NCI-H748 treated with DMSO at 0.1 percent for 48 hours (cell line): ENCODE data around the gene ENPP7.

Experiments used
- DNase-seq: peaks from one replicate; lab custom pipeline; 2025; lab: John Stamatoyannopoulos, UW

The ENPP7 gene

DNA sequence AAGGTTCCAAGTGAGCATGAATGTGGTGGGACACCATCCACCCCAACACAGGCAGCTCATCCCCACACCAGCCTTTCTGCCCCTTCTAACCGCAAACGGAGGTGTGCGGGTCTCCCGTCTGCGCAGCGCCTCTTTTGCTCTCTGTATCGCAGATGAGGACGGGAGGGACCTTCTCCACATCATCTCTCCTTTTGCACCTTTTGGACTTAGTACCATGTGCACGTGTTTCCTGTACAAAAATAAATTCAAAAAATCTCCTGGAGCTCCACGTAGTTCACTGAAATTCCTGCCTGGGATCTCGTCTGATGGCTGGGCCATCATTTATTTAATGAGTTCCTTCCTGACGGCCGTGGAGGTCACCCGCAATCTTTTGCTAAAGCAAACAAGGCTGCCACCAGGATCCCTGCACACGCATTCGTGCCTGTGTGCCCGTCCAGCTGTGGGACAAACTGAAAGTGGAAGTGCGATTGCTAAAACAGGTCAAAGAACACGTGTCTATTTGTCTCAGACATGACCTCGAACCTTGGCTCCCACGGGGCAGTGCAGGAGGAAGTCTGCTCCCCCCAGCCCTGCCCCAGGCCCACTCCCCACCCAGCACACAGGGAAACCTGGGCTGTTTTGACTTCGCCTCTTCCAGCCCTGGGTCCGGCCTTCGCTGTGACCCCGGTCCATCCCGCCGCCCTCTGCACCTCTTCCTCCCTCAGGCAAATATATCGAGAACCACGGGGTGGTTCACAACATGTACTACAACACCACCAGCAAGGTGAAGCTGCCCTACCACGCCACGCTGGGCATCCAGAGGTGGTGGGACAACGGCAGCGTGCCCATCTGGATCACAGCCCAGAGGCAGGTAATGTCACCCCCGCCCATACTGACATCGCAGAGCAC lies 2.3 kb downstream of the ENPP7 start:
- DNase-seq = no peak

DNA sequence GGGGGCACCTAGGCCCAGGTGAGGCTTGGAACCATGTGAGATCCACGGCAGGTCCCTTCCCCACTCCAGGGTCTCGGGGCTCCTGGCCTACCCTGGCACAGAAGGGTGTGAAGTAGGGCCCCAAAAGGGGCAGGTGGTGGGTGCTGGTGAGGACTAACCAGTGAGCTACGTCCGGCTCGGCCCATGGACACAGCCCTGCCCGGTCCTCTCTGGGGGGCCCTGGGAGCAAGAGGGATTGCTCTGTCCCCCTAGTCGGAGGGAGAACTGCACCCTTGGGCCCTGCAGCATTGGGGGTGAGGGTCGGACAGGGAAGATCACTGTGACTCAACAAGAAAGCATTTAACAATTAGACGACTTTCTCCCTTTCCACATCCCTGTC lies 2.9 kb downstream of the ENPP7 start:
- DNase-seq = no peak

GRCh38 chr17:79735096-79735495 lies 4.4 kb downstream of the ENPP7 start:
- no peak for DNase-seq

DNA sequence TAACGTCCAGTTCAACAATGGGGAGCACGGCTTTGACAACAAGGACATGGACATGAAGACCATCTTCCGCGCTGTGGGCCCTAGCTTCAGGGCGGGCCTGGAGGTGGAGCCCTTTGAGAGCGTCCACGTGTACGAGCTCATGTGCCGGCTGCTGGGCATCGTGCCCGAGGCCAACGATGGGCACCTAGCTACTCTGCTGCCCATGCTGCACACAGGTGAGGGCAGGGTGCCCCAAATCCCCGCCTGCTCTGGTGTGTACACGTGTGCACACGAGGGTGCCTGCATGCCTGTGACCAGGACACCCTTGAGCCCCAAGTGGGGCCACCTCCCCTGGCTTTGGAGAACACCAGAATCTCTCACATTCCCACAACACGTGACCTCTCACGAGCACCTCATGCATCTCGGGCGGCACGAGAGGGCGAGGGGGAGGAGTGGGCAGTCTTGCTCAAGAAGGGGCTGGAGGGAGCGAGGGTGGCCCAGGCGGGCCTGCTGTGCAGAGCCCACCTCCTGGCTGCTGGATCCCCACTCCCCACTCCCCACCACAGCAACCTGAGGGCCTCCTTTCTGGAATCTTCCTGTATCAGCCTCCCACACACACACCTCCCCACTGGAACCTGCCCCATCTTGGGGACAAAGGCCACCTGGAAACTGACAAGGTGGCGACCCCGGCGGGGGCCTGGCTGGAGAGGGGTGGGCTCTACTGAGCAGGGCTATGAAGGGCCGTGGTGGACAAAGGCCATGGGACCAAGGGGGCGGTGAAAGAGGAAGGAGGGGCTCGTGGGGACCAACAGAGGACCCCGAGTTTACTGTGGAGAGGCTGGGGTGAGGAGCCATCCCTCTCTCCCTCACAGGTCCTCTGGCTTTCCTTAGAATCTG lies 6.5 kb downstream of the ENPP7 start:
- DNase-seq = no peak

GRCh38 chr17:79737922-79738578 lies 7.3 kb downstream of the ENPP7 start:
- no peak for DNase-seq

- no peak for DNase-seq
These were observed 7.9 kb downstream of the ENPP7 start for GRCh38 chr17:79738643-79739042.

GRCh38 chr17:79739148-79740062 lies 8.7 kb downstream of the ENPP7 start:
- DNase-seq = no peak

DNA sequence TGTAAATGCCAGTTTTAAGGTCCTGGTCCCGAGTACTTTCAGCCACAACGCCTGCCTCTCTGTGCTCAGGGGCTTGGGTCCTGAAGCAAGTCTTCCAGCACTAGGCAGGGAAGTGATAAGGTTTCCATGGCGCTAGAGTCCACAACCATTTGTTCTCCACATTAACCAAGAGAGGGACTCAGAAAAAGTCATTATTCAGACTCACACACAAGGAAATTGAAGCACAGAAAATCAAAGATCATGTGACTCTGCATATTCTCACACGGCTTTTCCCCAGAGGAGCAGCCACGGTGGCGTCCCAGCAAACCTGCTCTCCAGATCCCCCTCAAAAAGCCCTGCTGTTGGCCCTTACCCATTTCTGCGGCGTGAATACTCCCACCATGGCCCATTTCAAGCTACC lies 9.7 kb downstream of the ENPP7 start:
- DNase-seq = peak; percentile 6

DNA sequence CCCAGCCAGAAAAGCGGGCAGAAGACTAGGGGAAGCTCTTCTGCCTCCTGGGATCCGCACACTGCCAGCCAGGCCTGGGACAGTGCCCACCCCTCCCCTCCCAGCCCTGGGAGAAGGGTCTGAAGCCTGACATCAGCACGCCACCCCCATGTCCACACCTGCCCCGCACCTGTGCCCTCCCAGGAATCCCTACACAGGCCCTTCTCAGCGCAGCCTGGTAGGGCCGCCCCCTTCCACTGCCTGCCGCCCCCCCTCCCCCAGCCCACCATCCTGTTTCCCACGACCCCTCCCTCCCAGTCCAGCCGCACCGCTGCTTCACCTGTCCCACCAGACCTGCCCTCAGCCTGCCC lies 10.6 kb downstream of the ENPP7 start:
- no peak for DNase-seq

DNA sequence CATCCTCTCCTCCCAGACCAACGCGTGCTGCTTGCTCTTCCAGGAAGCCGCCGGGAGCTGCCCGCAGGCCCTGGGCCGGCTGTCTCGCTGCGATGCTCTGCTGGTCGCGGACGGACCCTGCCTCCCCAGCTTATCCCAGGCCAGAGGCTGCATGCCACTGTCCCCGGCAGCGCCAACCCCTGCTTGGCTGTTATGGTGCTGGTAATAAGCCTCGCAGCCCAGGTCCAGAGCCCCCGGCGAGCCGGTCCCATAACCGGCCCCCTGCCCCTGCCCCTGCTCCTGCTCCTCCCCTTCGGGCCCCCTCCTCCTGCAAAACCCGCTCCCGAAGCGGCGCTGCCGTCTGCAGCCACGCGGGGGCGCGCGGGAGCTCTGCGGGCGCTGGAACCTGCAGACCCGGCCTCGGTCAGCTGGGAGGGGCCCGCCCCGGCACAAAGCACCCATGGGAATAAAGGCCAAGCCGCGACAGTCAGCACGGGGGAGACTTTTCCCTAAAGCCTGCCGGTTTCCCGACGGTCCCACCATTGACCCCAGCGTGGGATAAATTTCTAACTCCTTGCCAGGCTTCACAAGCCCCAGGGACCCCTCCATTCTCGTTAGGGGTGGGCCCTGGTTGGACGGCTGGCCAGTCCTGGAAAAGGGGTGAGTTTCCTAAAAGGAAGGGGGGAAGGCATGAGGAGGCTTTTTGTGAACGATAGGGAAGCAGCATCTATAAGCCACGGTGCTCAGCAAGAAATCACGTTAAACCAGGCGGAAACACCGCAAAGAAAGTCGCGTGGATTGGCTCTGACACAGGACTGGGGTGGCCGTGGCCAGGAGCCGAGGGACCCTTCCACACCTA lies 11.2 kb downstream of the ENPP7 start:
- peak; percentile 24 for DNase-seq

- no peak for DNase-seq
These were observed 11.8 kb downstream of the ENPP7 start for GRCh38 chr17:79742589-79742918.

DNA sequence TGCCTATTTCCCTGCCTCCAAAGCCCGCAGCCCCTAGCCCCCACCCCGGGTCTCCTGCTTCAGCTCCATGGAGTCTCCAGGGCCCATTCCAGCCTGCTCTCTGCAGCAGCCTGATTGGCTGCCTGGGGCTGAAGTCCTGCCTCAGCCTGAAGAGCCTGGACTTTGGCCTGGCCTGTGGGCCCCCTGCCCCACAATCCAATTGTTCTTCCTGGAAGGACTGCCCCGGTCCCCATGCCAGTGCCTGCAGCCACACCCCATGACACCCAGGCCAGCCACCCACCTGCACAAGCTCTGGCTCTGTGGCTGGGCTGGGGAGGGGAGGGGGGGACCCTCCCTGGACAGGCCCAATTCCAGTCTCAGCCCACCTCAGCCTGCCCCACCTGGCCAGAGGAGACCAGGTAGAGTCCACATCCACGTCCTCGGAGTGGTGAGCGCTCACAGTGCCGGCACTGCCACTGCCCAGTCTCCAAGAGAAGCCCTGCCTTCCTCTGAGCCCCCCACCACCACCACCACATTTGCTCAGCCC lies 12.3 kb downstream of the ENPP7 start:
- no peak for DNase-seq

GRCh38 chr17:79743614-79744013 lies 12.9 kb downstream of the ENPP7 start:
- no peak for DNase-seq

GRCh38 chr17:79745641-79746105 lies 14.9 kb downstream of the ENPP7 start:
- DNase-seq = no peak

DNA sequence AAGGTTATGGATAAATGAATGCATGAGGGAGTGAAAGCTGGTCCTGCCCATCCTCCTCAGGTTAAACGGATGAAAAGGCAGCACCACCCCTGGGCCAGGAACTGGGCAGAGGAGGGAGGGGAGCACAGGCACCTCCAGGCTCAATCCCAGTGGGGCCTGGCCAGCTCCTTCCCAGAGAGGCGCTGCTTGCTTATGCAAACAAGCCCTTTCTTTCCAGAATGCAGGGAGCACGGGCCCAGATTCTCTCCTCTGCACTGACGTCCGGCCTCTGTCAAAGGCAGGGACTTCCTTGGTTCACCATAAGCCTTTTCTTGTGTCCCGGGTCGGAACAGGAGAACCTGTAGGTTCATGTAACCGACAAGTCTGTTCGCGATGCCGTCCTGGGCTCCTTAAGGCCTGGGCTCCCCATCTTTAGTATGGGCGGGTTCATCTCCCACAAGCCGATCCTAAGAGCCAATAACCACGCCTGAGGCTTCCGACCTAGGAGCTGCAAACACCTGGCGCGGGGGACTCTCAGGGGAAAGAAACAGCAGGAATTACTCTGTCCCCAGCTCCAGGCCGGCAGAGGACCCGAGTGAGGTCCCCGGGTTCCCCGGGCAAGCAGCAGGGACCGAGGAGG lies 16.3 kb downstream of the ENPP7 start:
- no peak for DNase-seq

GRCh38 chr17:79747508-79748294 lies 17.0 kb downstream of the ENPP7 start:
- peak; percentile 9 for DNase-seq

DNA sequence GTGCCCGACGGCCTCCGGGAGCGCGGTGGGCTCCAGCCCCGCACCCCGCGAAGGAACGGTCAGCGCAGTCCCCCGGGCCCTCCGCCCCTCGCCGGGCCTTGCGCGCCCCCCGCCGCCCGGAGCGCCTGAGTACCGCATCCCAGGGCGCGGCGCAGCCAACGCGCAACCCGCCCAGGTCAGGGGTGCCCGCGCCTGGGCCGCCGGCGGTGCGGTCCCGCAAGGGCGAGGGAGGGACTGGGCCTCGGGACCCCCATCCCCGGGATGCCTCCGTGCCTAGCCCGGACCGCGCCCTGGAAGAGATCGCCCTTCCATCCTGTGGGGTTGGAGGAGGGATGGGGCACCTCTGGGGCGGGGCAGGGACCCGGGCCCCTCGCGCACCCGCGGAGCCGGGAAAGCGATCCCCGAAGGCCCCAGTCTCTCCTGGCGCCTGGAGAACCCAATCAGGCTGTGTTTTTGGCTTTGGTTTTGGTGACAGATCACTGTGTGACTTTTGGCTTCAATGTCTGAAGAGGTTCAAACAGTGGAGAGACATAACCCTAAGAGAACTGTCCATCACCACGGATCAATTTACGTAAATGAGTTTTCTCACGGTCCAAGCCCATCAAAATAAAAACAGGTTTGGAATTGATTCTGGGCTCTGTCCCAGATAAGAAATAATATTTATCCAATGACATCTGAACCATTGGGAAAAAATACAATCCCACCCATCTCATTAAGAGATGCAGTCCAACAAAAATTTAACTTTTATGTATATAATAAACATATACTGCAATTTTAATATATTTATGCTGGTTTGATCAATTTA lies 17.8 kb downstream of the ENPP7 start:
- no peak for DNase-seq

DNA sequence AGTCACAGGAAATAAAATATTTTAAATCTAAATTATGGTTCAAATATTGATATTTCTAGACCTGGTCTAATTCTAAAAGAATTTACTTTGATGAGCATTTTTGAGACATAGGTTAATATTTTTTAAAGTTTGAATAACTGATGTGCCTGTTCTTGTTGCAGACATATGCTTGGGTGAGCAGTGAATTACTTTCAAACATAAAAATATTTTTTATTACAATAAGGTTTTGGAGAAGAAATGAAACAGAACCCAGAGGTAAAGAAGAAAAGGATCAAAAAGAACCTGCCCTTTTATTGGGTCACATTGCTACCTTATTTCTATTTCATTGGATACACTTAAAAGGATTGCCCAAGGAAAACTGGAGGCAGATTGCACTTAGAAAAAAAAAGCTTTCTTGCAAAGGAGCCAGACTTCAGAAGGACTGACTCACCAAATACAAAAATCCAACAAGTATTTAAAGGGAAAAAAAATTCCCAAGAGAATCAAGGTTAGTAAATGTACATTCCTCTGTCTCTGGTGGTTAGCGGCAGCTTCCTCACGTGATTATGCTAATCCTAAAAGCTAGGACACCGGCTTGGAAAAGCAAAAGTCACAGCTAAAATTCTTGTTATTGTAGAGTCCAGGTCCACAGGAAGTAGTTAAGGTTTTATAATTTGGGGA lies 18.5 kb downstream of the ENPP7 start:
- DNase-seq = no peak
